KBM-7 (cell line): ENCODE results near the gene MORN5.

Source experiments
- DNase-seq: peaks from one replicate; pipeline ENCODE4 v3.0.0-alpha.2; 2015
- in situ Hi-C: fragments of 300-500 bp; cut with MboI; formaldehyde crosslinking; loops from 2 replicates; pipeline ENCODE4 v1.14.3; 2020; ENCODE audit warnings: low sequenced_read_pairs, low pct_unique_long_range_greater_than_20kb, mixed read lengths

The MORN5 gene

GRCh38 chr9:122246666-122247065, 87.0 kb downstream of the MORN5 start:
- DNase-seq = no peak
- in situ Hi-C loops = no loop called here

DNA sequence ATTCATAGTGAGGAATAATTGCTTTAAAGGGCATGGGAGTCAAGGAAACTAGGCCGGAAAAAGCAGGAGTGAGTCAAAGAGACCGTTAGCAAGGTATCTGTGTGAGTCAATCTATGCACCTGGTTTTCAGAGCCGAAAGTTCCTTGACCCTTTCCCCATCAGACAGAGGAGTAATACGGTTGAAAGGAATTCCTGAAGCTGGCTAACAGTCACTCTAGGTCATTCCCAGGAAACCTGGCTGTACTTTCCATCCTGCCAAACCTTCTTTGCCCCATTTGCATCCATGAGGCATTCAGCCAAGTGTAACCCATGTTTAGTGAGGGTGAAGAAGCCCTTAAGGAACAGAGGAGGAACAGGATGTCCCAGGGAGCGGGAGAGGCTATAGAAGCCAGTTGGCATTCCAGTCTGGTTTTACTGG, 88.7 kb downstream of the MORN5 start:
- no peak for DNase-seq
- in situ Hi-C loops = no loop called here
